HepG2 (cell line): ENCODE measurements around the gene VAMP2. TPM values are rescaled to one million over a fixed set of nuclear protein-coding genes. Genes with fewer than 3 reads are reported as not detected.

Source experiments
- ARID4A ChIP-seq: sonication (generic); formaldehyde crosslinking; IDR thresholded peaks from 2 replicates; pipeline ENCODE4 v1.5.0; 2020; ENCODE audit warnings: mild to moderate bottlenecking, missing genetic modification reagents, borderline replicate concordance
- ATF7 ChIP-seq, 2 experiments: fragments of 450-650 bp in 1 of 2; sonication (generic) in 1 of 2; formaldehyde crosslinking in 1 of 2; IDR thresholded peaks; 2 replicates each; pipeline versions ENCODE4 v1.4.0 to v1.6.1; 2016 to 2020; ENCODE audit warnings: antibody characterized with exemption in 1 of 2, mild to moderate bottlenecking in 1 of 2, missing genetic modification reagents in 1 of 2
- FOXA3 ChIP-seq: IDR thresholded peaks from 2 replicates; pipeline ENCODE4 v1.6.1; 2016; ENCODE audit warnings: missing genetic modification reagents, missing compliant biosample characterization
- GATAD1 ChIP-seq: IDR thresholded peaks from 2 replicates; pipeline ENCODE4 v1.6.1; 2016; ENCODE audit warnings: missing genetic modification reagents, missing compliant biosample characterization
- IKZF5 ChIP-seq: IDR thresholded peaks from 2 replicates; pipeline ENCODE4 v1.6.1; 2018; ENCODE audit warnings: missing genetic modification reagents, mild to moderate bottlenecking, missing compliant biosample characterization
- MAFG ChIP-seq: sonication (generic); formaldehyde crosslinking; IDR thresholded peaks from 2 replicates; pipeline ENCODE4 v1.5.1; 2020; ENCODE audit warnings: mild to moderate bottlenecking, missing genetic modification reagents
- MED1 ChIP-seq: sonication (generic); formaldehyde crosslinking; IDR thresholded peaks from 2 replicates; pipeline ENCODE4 v1.4.0; 2020; ENCODE audit warnings: missing genetic modification reagents
- PRDM10 ChIP-seq: sonication (generic); formaldehyde crosslinking; IDR thresholded peaks from 2 replicates; pipeline ENCODE4 v1.4.0; 2020; ENCODE audit warnings: low read depth, missing genetic modification reagents
- SRSF1 ChIP-seq: fragments of 200-400 bp; formaldehyde crosslinking; optimal IDR thresholded peaks from 2 replicates; pipeline ENCODE3; 2017; ENCODE audit warnings: mild to moderate bottlenecking, low read depth, low read length, moderate library complexity
- TP53 ChIP-seq: sonication (generic); formaldehyde crosslinking; conservative IDR thresholded peaks from 2 replicates; pipeline ENCODE4 v1.4.0; 2020; ENCODE audit warnings: missing genetic modification reagents
- ZNF687 ChIP-seq: sonication (generic); formaldehyde crosslinking; IDR thresholded peaks from 2 replicates; pipeline ENCODE4 v1.5.1; 2020; ENCODE audit warnings: mild to moderate bottlenecking, missing genetic modification reagents, moderate library complexity
- ZNF7 ChIP-seq: IDR thresholded peaks from 2 replicates; pipeline ENCODE4 v1.6.1; 2016; ENCODE audit warnings: missing biosample characterization, missing genetic modification reagents
- ZNF891 ChIP-seq: sonication (generic); formaldehyde crosslinking; IDR thresholded peaks from 2 replicates; pipeline ENCODE4 v1.5.0; 2020; ENCODE audit warnings: mild to moderate bottlenecking, missing genetic modification reagents
- polyA plus RNA-seq, 8 experiments: library from polyadenylated mRNA; depleted of rRNA in 3 of 8; stranded (reverse) in 7 of 8; unstranded in 1 of 8; fragments of >200 nt; fragmentation: Illumina TruSeq in 4 of 8; extraction: Trizol in 4 of 8; gene quantifications; 2 replicates each; pipeline versions ENCODE4 v1.2.1 to v1.2.3, GENCODE V29; 2011 to 2016; ENCODE audit warnings: low read depth in 4 of 8, missing spikeins in 1 of 8, mixed read lengths in 1 of 8; ENCODE audit not compliant: insufficient read depth in 1 of 8
- total RNA-seq, 5 experiments: library from RNA; depleted of rRNA; stranded (reverse); fragments of >200 nt; fragmentation: Illumina TruSeq; extraction: Trizol; gene quantifications; 2 replicates each; pipeline ENCODE4 v1.2.3, GENCODE V29; 2016; ENCODE audit warnings: low read depth in 1 of 5

Gene VAMP2
- total and polyA plus RNA-seq, 2 of the 13 experiments (the other 11 are each of a cell fraction or from before 2014, with no cell fraction given): 3.9 to 17.2 TPM

GRCh38 chr17:8189711-8190477 lies 27.1 kb upstream of the VAMP2 start, which contains the start of gene BORCS6 (continued):
- no peak for TF ChIP-seq ZNF7 (CRISPR knock-in tag)
- peak; percentile 36; the same call in 1 of the 2 replicates for TF ChIP-seq MED1 (CRISPR knock-in tag)
- TF ChIP-seq TP53 (CRISPR knock-in tag): 0 out of 2 replicates have a peak, but pooled peaks have one; percentile 68
- TF ChIP-seq GATAD1 (CRISPR knock-in tag): peak; percentile 60
- peak; percentile 69 for TF ChIP-seq ZNF687 (CRISPR knock-in tag)
- peak; percentile 51 for TF ChIP-seq IKZF5 (CRISPR knock-in tag)
- TF ChIP-seq ARID4A (CRISPR knock-in tag): peak; percentile 69; the same call in 1 of the 2 replicates
- no peak; the same call in 1 of the 2 replicates for TF ChIP-seq ZNF891 (CRISPR knock-in tag)
- TF ChIP-seq FOXA3 (CRISPR knock-in tag): 0 out of 2 replicates have a peak, but pooled peaks have one; percentile 6
- no peak for TF ChIP-seq MAFG (CRISPR knock-in tag)
- peak; percentile 97 for TF ChIP-seq PRDM10
- no peak for TF ChIP-seq ATF7 (IDR thresholded peaks at IDR 0.05)
- 0 out of 2 replicates have a peak, but pooled peaks have one; percentile 17 for TF ChIP-seq ATF7 (CRISPR knock-in tag; IDR thresholded peaks at IDR 0.05)
- peak; percentile 84 for TF ChIP-seq SRSF1
